Neutrophil (primary cell): ENCODE measurements around the gene SLC66A1.
"Not testable (repeated sequence)": the region's sequence is repeated elsewhere in the genome, so short reads cannot be mapped to it uniquely, and the experiment has no call there.

Experiments used
- H3K27ac ChIP-seq: fragments of 200-600 bp; sonication (generic); 2 replicates; pipeline ENCODE4 v1.5.1; 2016; ENCODE audit warnings: mild to moderate bottlenecking, moderate library complexity
- H3K27me3 ChIP-seq: fragments of 200-600 bp; sonication (generic); 2 replicates; pipeline ENCODE4 v1.6.0; 2016; ENCODE audit warnings: mild to moderate bottlenecking
- H3K36me3 ChIP-seq: fragments of 200-600 bp; sonication (generic); 2 replicates; pipeline ENCODE4 v1.5.1; 2017
- H3K4me1 ChIP-seq, 2 experiments: fragments of 200-600 bp in 1 of 2; sonication (generic) in 1 of 2; 1 replicate in 1 of 2; 2 replicates in 1 of 2; pipeline versions ENCODE4 v1.5.1 to v1.6.1; 2013 to 2016; ENCODE audit warnings: low read depth in 1 of 2, low read length in 1 of 2, mild to moderate bottlenecking in 1 of 2, moderate library complexity in 1 of 2; ENCODE audit not compliant: control insufficient read depth in 1 of 2, insufficient read depth in 1 of 2
- H3K4me3 ChIP-seq, 2 experiments: fragments of 200-600 bp in 1 of 2; sonication (generic) in 1 of 2; 1 replicate in 1 of 2; 2 replicates in 1 of 2; pipeline ENCODE4 v1.5.1; 2013 to 2016; ENCODE audit warnings: low read depth in 1 of 2, low read length in 1 of 2, mild to moderate bottlenecking in 1 of 2, moderate library complexity in 1 of 2
- H3K9me3 ChIP-seq: fragments of 200-600 bp; sonication (generic); 2 replicates; pipeline ENCODE4 v1.5.1; 2016
- CTCF ChIP-seq: fragments of 200-600 bp; sonication (generic); IDR thresholded peaks from 2 replicates; pipeline ENCODE4 v1.5.1; 2016; ENCODE audit warnings: antibody characterized with exemption

The SLC66A1 gene

GRCh38 chr1:19273106-19273843 is 38.9 kb upstream of the SLC66A1 start:
- Histone ChIP-seq H3K4me1 (no peaks in the 10 kb centered on the region), H3K27ac (no peak overlapping the region), H3K4me3 (no peak overlapping the region), H3K36me3 (no peaks in the 10 kb centered on the region), H3K9me3 (no peaks in the 10 kb centered on the region), H3K27me3 (peaks cover 49% of the 10 kb centered on the region)
- TF ChIP-seq CTCF = no peak

GRCh38 chr1:19273844-19274531 is 38.1 kb upstream of the SLC66A1 start:
- not testable (repeated sequence) for H3K36me3 ChIP-seq

GRCh38 chr1:19274636-19275035 is 37.5 kb upstream of the SLC66A1 start:
- Histone ChIP-seq H3K4me3 (no peak overlapping the region), H3K36me3 (no peaks in the 10 kb centered on the region), H3K27ac (no peak overlapping the region), H3K27me3 (peaks cover 49% of the 10 kb centered on the region), H3K4me1 (no peaks in the 10 kb centered on the region), H3K9me3 (no peaks in the 10 kb centered on the region)
- TF ChIP-seq CTCF = no peak

More at GRCh38 chr1:19273844-19274531, 38.1 kb upstream of the SLC66A1 start:
- not testable (repeated sequence) for H3K4me1 ChIP-seq, H3K9me3 ChIP-seq, H3K4me3 ChIP-seq, H3K27ac ChIP-seq
- H3K27me3 ChIP-seq = peaks cover 49% of the 10 kb centered on the region

- no peaks in the 10 kb centered on the region for H3K9me3 ChIP-seq
- H3K27ac ChIP-seq = no peak overlapping the region
- H3K36me3 ChIP-seq = no peaks in the 10 kb centered on the region
- no peak overlapping the region for H3K4me3 ChIP-seq
- H3K27me3 ChIP-seq = peaks cover 18% of the 10 kb centered on the region
- peaks cover 1 to 4% of the 10 kb centered on the region in 2 experiments for H3K4me1 ChIP-seq
- no peak for TF ChIP-seq CTCF
Observed at GRCh38 chr1:19283891-19284290, 28.2 kb upstream of the SLC66A1 start.

- Histone ChIP-seq H3K36me3 (no peaks in the 10 kb centered on the region), H3K4me3 (no peak overlapping the region), H3K4me1 (peaks cover 3 to 5% of the 10 kb centered on the region in 2 experiments), H3K27ac (no peak overlapping the region), H3K27me3 (peaks cover 27% of the 10 kb centered on the region), H3K9me3 (no peaks in the 10 kb centered on the region)
- TF ChIP-seq CTCF = no peak
Observed at GRCh38 chr1:19284881-19285280, 27.2 kb upstream of the SLC66A1 start.

GRCh38 chr1:19285366-19285765 is 26.8 kb upstream of the SLC66A1 start:
- H3K4me1 ChIP-seq, H3K9me3 ChIP-seq, H3K27ac ChIP-seq, H3K36me3 ChIP-seq, H3K4me3 ChIP-seq: not testable (repeated sequence)
- peaks cover 32% of the 10 kb centered on the region for H3K27me3 ChIP-seq

- not testable (repeated sequence) for H3K27ac ChIP-seq, H3K9me3 ChIP-seq, H3K36me3 ChIP-seq, H3K4me1 ChIP-seq, H3K4me3 ChIP-seq
- H3K27me3 ChIP-seq = peaks cover 33% of the 10 kb centered on the region
Observed at GRCh38 chr1:19285807-19286206, 26.3 kb upstream of the SLC66A1 start.
